GM12878 (cell line): ENCODE measurements around the gene C3orf20.

ENCODE experiments used
- ATF2 ChIP-seq: IDR thresholded peaks from 2 replicates; pipeline ENCODE4 v1.6.1; 2012; ENCODE audit warnings: low read length, inconsistent platforms
- CHD2 ChIP-seq: IDR thresholded peaks from 2 replicates; pipeline ENCODE4 v1.6.1; 2011; ENCODE audit warnings: low read depth, low read length, improper control_type of control experiment, borderline replicate concordance
- CTCF ChIP-seq, 3 experiments: IDR thresholded peaks in 2 of 3; conservative IDR thresholded peaks in 1 of 3; 2 replicates each; pipeline ENCODE4 v1.5.1; 2011; ENCODE audit warnings: low read depth in 3 of 3, low read length in 3 of 3, mild to moderate bottlenecking in 3 of 3, control low read depth in 2 of 3, moderate library complexity in 2 of 3, inconsistent platforms in 1 of 3, mixed read lengths in 1 of 3; ENCODE audit not compliant: control insufficient read depth in 2 of 3, insufficient read depth in 1 of 3; ENCODE audit errors: extremely low read depth in 1 of 3
- EZH2 ChIP-seq: IDR thresholded peaks from 2 replicates; pipeline ENCODE4 v1.6.1; 2012; ENCODE audit warnings: low read depth, mild to moderate bottlenecking, control low read depth, inconsistent platforms, low read length, borderline replicate concordance; ENCODE audit not compliant: control insufficient read depth
- NKRF ChIP-seq: fragments of 450-650 bp; conservative IDR thresholded peaks from 2 replicates; pipeline ENCODE4 v1.6.1; 2017; ENCODE audit warnings: mild to moderate bottlenecking, moderate library complexity
- NRF1 ChIP-seq: conservative IDR thresholded peaks from 2 replicates; pipeline ENCODE4 v1.6.1; 2011; ENCODE audit warnings: mild to moderate bottlenecking, low read depth, low read length, improper control_type of control experiment
- POLR2A ChIP-seq: IDR thresholded peaks from 2 replicates; pipeline ENCODE4 v1.6.1; 2011; ENCODE audit warnings: low read depth, mild to moderate bottlenecking, low read length
- POLR2AphosphoS5 ChIP-seq: IDR thresholded peaks from 2 replicates; pipeline ENCODE4 v1.6.1; 2011; ENCODE audit warnings: mild to moderate bottlenecking, low read length, inconsistent platforms
- RAD21 ChIP-seq: IDR thresholded peaks from 2 replicates; pipeline ENCODE4 v1.6.1; 2011; ENCODE audit warnings: mild to moderate bottlenecking, low read depth, low read length, moderate library complexity; ENCODE audit not compliant: insufficient read depth
- SMC3 ChIP-seq: IDR thresholded peaks from 2 replicates; pipeline ENCODE4 v1.6.1; 2011; ENCODE audit warnings: low read length, improper control_type of control experiment, borderline replicate concordance
- TBL1XR1 ChIP-seq: IDR thresholded peaks from 2 replicates; pipeline ENCODE4 v1.6.1; 2012; ENCODE audit warnings: low read depth, low read length, improper control_type of control experiment

GRCh38 chr3:14631101-14631497, 43.8 kb upstream of the C3orf20 start:
- TF ChIP-seq SMC3 (no peak), POLR2AphosphoS5 (no peak), NKRF (no peak), TBL1XR1 (no peak), EZH2 (no peak), RAD21 (no peak), CTCF (IDR thresholded peaks at IDR 0.05 in 2 of 3, conservative IDR thresholded peaks at IDR 0.05 in 1 of 3; ENCODE audit: control insufficient read depth in 2 of 3, extremely low read depth in 1 of 3, insufficient read depth in 1 of 3, low read depth in 3 of 3, low read length in 3 of 3) (no peak), POLR2A (no peak), ATF2 (no peak), CHD2 (no peak), NRF1 (no peak)
